HG03575 (cell line): ENCODE results near the gene CDRT4.

Experiments used
- ATAC-seq: cut with Tn5 transposase; IDR thresholded peaks from one replicate; pipeline ENCODE4 v1.9.1; 2021; ENCODE audit not compliant: unreplicated experiment, insufficient number of reproducible peaks, low FRiP score; ENCODE audit errors: extremely low read depth

CDRT4 gene

DNA sequence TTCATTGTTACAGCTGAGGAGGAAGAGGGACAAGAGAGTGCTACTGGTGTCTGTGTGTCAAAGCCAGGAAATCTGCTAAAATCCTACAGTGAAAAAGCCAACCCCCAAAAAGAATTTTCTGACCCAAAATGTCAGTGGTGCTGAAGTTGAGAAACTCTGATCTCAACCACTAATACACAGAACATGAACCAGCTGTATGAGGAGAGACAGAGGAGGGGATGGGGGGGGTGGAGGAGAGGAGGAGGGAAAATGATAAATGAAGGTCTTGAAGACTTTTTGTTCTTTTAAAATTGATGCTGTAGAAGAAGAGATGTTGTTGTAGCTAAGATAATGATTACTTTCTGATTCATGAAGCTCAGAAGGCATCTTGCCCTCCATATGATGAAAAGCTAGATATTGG is 27.4 kb upstream of the CDRT4 start:
- no peak for ATAC-seq

DNA sequence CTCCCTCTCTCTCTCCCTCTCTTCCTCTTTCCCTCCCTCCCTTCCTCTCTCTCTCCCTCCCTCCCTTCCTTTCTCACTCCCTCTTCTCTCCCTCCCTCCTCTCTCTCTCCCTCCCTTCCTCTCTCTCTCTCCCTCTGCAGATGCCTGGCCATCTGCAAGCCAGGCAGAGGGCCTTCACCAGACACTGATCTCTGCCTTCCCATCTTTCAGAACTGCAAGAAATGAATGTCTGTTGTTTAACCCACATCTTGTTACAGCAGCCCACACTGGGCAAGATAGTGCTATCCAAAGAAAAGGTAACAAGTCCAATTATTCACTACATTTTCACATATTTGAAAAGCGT is 26.2 kb upstream of the CDRT4 start:
- ATAC-seq = no peak

DNA sequence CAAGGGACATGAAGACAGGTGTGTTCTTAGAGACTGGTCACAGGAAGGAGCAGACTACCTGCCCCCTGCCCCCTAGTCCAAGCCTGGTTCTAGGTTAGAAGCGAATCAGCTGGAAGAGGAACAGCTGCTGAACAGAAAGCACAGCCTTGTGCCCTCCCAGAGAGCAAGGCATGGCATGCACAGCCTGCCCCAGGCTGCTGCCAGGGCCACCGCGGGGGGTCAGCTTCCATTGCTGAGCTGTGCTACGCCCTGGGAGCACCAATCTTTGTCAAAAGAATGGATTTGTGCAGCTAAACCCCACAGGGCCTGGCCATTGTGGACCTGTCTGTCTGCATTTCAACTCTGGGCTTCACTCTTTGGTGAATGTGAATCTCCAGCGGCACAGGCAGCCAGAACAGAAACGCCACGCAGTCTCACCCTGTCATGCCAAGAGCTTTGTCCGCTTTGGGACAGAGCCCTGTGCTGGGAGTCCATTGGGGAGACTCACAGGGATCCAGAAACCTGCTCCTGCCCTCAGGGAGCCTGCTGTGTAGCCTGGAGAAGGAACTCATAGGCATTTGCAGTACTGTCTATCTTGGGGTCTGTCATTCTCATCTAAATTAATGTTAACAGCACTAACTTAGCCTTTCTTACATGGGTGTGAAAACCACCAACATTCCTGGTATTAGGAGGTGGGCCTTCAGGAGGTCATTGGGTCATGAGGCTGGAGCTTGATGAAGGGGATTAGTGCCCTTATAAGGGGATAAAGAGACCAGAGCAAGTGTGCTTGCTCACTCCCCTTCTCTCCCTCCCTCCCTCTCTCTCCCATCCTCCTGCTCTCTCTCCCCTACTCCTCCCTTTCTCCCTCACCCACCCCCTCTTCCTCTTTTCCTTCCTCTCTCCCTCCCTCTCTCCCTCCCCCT is 25.6 kb upstream of the CDRT4 start:
- ATAC-seq = no peak

DNA sequence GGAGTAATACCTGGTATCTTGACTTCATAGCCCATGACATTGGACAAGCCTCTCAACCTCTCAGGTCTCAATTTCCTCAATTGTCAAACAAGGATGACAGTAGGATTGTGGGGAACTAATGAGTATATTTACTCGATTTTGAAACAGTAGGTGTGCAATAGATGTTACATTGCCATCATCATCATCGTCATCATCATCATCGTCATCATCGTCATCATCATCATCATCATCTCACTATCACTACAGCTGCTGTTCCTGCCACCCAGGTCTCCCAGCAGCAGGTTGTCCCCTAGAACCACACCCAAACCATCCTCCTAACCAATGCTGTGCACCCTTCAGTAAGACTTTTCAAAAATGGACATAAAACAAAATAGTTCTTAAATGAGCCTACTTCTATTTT is 24.8 kb upstream of the CDRT4 start:
- ATAC-seq = no peak

- no peak for ATAC-seq
These were observed 23.3 kb upstream of the CDRT4 start for GRCh38 chr17:15490634-15491261.

DNA sequence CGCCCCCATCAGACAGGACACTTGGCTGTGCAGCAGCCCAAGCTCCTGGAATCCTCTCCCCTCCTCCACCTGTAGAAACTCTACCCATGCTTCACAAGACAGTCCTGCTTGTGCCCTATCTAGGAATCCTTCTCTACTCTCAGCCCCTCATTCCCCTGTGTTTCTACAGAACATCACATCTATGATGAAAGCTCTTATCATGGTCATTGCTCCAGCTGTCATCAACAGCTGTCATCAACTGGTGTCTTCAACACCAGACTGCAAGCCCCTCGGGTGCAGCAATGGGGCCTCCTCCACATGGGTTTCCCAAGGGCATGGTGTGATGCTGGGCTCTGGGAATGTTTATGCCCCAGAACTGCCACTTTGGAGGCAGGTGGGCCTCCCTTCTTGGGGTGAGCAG is 21.1 kb upstream of the CDRT4 start:
- no peak for ATAC-seq

- no peak for ATAC-seq
These were observed 17.6 kb upstream of the CDRT4 start for GRCh38 chr17:15485045-15485444.

DNA sequence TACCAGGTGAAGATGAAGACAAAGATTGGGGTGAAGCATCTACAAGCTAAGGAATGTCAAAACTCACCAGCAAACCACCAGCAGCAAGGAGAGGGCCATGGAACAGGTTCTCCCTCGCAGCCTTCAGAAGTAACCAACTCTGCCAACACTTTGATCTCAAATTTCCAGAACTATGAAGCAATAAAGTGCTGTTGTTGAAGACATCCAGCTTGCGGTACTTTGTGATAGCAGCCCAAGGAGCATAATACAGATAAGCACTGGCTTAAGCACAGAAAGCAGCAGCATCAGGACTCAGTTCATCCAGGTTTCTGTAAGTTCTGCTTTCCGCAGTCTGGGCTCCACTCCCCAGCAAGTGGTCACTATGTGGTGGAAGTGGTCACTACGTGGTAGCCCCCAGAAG is 16.0 kb upstream of the CDRT4 start:
- no peak for ATAC-seq

DNA sequence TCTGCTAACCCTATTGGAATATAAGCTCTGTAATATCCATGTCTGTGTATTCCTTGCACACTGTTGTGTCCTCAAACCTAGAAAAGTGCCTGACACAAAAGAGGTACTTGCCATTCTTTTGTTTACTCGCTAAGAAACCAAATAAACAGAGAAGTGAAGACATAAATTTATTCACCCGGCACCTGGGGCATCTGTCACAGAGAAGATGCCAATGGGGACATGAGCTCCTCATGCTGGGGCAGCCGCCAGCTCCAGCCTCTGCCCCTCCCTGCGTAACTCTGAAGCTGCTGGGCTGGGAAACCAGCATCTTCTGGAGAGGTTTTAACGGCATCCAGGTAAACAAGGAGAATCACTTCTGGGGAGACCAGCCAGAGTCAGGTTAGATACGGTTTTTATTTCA is 15.1 kb upstream of the CDRT4 start:
- no peak for ATAC-seq

GRCh38 chr17:15481481-15481880 is 14.1 kb upstream of the CDRT4 start:
- no peak for ATAC-seq

GRCh38 chr17:15480204-15480603 is 12.8 kb upstream of the CDRT4 start:
- ATAC-seq = no peak

GRCh38 chr17:15479703-15480102 is 12.3 kb upstream of the CDRT4 start:
- no peak for ATAC-seq

DNA sequence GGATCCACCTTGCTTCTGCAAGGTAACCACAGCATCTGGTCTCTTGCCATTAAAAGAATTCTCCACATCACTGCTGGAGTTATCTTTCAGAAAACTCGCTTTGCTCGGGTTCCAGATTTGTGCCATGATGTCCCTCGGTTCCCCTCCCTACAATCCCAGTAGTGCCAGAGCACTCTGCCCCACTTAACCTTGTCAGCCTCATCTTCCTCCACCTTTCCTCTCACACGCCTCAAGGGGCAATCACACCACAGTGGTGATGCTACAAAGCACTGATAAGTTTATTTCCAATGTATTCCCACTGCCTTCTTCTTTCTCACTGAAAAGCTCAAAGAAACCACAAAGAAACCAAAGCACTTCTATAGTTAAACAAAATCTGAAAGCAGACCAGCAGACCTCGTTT is 11.4 kb upstream of the CDRT4 start:
- no peak for ATAC-seq

DNA sequence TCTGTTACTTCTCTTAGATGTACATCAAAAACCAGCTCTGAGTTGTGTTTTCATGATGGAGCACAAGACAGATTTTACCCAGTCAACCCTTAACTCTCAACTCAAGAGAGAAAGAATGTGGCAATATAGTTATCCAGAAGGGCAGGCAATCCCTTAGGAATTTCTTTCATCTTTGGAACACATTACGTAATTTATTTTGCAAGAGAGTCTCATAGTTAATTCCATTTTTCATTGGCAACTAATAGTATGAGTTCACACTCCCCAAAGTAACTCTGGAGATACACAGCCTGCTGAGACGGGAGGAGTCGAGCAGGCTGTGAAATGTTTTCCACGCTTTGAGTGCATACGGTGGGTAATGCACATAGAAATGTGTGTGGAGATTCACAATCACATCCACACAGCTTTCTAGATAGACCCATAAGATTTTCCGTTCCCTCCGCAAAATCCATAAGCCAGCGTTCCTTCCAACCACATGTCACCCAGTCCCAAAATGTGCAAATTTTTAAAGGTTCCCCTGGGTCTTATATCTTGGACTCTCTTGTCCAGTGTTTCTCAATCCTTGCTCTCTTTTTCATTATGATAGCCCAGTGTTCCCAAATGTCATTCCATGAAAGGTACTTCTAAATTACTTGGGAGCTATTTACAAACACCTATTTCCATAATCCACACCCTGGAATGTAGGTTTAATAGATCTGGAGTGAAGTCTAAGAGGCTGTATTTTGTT is 8.4 kb upstream of the CDRT4 start:
- no peak for ATAC-seq

- no peak for ATAC-seq
These were observed 5.5 kb upstream of the CDRT4 start for GRCh38 chr17:15472891-15473290.

DNA sequence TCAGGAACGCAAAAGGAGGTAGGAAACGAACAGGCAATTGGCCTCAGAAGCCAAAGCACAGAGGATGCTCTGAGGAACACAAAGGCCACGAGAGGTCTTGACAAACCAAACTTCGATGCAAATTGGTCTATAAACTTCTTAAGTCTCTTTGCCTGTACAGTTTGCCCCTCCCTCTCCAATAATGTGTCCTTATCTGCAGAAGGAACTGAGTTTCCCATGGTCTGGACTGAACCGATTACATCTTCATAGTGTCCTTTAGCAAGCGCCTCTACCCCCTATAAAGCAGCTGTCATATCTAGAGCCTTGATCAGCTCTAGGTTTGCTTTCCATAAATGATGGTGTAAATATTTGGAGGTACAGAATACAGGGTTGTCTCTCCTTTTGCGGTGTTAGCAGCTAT is 3.1 kb upstream of the CDRT4 start:
- no peak for ATAC-seq

DNA sequence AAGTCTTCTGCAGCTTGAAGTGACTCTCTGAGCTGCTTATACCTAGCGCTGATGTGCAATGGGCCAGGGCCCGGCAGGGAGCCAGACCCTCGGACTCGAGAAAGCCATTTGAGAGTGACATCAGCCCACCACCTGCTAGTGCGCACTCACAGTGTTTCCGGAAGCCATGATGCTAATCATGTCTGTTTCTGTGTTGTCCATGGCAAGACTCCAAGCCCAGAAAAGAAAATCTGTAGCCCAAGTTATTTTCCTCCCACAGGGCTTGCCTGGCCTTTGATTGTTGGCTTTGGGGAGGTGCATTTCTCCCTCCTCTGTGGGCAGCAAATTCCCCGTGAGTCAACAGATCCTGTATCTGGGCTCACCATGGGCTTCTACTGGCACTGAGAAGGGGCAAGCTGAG is 1.8 kb upstream of the CDRT4 start:
- no peak for ATAC-seq

DNA sequence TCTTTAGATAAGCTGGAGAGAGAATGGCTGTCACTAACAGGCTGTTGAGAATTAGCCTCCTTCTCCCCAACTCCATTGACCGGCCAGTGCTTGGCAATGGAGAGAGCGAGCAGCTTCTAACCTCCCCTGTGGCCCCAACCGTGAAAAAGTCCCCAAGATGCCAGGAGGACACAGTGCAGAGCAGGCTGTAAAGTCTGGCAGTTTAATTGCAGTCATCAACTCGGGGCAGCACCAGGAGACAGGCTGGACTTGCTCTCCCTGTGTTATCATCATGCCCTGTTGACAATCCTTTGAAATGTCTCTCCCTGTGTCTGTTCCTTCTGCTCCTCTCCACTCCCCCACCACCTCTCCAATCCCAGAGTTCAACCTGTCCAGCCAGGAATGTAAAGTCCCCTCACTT is 705 bp upstream of the CDRT4 start:
- no peak for ATAC-seq

DNA sequence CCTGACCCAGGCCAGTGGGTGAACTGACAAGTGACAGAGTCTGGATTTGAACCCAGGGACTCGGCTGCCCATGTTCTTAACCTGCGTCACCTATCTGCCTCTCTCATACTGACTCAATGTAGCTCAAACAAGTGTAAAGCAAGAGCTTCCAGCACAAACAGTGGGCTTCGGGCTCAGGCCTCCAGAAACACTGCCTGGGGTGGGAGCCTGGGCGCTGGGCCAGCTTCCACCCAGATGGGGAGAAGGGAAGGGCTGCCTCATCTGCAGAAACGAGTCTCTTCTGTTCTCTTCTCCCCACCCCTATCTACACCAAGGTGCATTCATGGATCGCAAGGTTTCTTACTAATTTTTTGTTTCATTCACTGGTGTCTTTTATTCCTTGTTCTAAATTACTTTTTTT is 1.3 kb downstream of the CDRT4 start:
- ATAC-seq = no peak

- ATAC-seq = no peak
These were observed 2.2 kb downstream of the CDRT4 start for GRCh38 chr17:15465045-15465701.
